GM03348 (cell line): ENCODE results near the gene PVALB.
A peak's percentile ranks its signal among the peaks of the same experiment; 100 is the strongest.

ENCODE experiments used
- DNase-seq: peaks from one replicate; pipeline ENCODE4 v3.0.0; 2012; ENCODE audit warnings: low spot score

Gene PVALB, protein sequence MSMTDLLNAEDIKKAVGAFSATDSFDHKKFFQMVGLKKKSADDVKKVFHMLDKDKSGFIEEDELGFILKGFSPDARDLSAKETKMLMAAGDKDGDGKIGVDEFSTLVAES

DNA sequence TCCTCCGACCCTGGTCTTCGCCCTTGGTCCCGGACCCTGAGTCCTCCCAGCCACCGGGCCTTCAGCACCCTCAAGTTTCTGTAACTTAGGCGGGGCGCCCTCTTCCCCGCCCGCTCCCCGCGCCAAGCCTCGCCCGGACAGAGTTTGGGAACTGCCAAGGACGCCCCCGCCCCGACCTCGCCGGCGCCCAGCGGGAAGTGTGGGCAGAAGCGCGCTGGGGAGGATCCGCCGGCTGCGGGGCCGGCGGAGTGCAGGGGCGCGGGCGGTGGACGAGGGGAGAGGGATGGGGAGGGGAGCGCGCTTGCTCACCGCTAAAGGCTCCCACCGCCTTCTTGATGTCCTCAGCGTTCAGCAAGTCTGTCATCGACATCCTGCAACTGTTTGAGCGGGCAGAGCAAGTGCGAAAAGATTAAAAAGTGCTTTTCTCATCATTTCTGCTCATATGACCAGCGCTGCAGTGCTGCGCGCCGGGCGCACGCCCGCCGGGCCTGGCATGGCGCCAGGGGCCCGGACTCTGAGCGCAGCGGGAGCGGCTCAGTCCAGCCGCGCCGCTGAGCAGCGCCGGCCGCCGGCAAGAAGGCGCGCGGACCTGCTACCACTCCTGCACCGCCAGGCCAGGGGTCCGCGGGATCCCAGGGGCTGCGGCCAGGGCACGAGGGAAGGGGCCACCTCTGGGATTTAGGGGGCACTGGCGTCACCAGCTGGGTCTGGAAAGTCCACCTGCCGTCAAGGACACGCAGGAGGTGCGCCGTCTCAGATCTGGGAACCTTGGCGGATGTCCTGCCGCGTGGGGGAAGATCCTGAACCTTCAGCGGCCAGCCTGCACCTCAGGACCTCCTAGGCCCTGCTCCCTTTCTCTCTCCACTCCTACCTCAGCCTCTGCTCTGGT is at the start of gene PVALB:
PVALB (minus strand) TSS at position 400 of the 889 bp plus-strand sequence; CDS start at position 370, 30 bp downstream.
- DNase-seq, result peak; percentile 62

DNA sequence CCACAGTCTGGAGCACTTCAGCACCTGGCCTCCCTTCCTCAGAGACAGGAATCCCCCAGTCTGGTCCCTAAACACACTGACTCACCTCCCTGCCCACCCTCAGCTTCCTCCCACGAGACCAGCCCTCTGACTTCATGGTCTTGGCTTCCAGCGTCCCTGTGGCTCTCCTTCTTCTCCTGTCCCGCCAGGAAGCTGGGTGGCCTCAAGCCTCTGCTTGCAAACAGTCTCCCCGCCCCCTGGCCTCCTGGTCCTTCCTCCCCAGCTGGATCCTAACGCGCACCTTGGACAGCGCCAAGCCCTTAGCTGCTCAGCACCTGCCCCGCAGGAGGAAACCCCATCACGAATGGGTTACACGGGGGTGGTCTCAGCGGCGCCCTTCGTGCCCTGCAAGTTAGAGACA is 48.5 kb upstream of the PVALB start:
- DNase-seq, result peak; percentile 26

DNA sequence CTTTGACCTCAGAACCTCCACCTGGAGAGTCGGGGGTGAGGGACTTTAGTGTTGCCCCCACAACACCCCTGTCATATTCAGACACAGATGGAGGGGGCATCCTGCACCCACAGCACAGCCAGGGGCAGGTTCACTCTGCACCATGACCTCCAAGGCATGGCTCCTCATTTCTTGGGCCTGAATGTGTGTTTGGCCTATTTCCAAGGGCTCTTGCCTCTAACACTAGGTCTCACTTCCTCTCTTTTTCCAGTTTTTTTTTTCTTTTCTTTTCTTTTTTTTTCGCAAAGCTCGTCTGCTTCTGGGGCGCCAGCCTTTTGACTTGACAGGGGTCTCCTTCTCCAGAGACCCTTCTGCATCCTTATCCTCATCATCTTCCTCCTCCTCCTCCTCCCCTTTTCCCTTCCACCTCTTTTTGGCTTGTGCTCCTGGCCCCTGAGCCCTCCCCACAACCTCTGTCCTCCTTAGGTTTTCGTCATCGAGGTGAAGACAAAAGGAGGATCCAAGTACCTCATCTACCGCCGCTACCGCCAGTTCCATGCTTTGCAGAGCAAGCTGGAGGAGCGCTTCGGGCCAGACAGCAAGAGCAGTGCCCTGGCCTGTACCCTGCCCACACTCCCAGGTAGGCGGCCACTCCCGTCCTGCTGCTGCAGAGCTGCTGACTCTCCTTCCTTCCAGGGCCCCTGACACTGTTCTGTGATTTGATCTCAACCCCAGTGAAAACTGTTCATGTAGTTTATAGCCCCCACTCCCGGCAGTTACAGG is 47.8 kb upstream of the PVALB start:
- no peak for DNase-seq

DNA sequence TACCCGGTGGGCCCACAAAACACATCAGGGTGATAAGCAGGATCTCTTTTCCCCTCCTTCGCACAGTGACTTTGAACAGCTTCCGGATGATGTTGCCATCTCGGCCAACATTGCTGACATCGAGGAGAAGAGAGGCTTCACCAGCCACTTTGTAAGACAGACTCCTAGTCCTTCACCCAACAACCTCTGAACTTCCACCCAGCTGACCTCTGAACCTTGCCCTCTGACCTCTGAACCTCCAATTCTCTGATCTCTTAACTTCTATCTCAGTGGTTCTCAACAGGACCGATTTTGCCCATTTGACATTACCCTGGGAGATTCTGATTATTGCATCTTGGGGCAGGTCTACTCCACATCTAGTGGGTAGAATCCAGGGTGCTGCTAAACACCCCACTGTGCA is 47.1 kb upstream of the PVALB start:
- no peak for DNase-seq

DNA sequence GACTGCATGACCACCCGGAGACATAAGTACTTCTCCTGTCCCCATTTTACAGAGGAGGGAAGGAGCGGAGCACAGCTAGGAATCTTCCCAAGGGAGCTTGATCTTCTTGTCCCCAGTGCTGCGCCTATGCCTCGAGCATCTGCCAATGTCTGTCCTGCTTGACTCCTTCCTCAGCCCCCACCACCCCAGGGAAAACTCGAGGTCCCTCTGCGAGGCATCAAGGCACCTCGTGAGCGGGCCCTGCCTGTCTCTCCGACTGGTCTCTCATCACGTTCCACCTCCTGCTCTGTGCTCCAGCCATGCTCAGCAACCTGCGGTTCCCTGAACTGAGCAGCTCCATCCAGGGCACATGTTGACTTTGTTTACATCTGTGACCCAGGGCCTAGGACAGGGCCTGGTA is 46.4 kb upstream of the PVALB start:
- DNase-seq, result no peak

DNA sequence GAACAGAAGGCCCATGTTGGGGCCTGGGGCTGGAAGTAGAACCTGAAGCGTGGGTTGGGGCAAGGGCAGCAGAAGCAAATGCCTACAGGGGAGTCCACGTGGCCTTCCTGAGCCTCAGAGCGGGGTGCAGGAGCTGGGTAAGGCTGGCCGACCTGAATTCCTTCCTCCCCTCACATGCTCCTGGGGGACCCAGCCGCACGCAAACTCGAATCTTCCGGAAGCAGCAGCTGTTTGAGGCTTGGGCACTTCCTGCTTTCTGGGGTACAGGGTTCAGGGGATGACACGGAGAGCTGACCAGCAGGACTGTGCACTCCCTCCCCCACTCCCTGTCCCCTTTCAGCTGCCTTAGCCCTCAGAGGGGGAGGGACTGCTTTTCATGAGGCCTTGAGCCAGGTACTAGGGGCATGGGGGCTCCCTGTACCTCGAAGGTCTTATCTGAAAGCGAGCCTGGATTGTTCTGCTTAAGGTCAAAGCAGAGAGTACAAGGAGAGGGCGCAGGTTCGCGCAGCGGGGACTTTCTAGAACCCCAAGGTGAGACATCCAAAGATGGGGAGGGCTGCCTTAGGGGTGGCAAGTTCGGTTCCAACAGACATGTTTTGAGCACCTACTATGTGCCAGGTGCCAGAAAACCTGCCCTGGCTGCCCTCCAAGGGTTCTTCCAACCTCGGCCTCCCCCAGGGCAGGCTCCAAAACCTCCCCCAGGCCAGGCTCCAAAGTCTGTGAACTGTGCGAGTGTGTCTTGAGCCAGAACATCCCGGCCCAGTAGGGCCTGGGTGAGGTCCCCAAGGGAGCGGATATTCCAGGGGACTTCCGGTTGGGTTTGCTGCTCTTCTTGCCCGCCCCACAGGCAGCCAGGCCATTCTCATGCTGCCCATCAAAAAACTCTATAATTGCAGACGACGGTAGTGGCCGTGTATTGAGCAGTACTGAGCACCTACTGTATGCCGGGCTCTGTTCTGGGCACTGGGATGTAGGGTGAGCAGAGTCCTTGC is 45.7 kb upstream of the PVALB start:
- DNase-seq, result no peak

DNA sequence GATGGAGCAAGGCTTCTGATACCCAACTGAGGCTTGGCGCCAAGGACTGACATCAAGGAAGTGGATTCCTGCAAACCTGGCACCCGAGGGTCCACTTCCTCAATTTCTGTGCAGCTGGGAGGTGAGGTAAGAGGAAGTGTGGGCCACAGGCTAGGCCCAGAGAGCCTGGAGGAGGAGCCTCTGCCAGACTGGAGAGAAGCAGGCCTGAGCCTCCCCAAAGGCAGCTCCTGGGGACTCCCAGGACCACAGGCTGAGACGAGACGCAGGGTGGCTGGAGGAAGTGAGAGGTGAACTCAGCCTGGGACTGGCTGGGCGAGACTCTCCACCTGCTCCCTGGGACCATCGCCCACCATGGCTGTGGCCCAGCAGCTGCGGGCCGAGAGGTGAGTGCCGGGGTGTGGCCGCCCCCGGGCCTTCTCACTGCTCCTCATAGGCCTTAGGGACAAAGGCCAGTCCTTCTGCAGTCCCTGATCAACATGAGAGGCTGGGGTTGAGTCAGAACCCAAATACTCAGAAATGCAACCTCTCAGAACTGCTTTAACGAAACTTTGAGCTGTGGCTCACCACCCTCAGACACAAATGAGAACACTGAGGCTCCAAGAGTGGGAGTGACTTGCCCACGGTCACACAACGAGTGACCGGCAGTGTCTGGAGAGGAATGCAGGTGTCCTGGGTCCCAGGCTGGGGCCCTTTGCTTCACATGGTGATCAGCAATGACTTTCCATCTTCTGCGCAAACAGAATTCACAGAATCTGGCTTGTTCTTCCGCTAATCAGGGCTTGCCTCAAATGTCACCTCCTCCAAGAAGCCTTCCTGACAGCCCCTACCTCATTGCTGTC is 44.2 kb upstream of the PVALB start, which contains the start of gene NCF4:
NCF4 (plus strand) TSS at position 186 of the 839 bp plus-strand sequence; CDS start at position 352, 166 bp downstream.
- DNase-seq, result no peak

DNA sequence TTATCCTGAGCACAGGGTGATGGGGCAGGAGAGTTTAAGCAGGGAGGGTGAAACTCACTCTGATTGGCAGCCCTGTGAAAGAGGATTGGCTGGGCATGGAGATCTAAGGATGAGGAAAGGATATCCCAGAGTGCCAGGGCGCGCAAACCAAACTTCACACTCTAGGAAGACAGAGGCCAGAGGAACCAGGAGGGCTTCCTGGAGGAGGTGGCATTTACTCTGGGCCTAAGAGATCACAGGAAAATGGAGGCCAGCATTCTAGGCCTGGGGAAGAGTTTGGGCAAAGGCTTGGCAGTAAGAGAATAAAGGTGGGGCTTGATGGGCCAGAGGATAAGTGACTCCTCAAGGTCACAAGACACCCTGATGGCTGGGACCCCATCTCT is 43.6 kb upstream of the PVALB start:
- no peak for DNase-seq

DNA sequence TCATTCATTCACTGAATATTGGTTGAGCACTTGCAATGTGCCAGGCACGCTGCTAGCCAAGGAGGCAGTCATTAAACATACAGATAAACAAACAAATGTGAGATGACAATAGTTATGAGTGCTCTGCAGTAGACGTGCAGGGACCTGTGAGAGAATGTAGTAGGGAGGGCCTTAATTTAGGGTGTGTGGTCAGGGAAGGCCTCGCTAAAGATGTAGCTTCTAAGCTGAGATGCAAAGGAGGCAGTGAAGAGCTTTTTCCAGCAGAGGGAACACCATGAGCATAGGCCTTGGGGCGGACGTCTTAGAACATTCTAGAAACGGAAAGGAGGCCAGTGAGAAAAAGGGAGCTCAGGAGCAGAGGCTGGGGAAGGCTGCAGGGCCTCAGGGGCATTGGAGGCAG is 43.2 kb upstream of the PVALB start:
- DNase-seq, result no peak

DNA sequence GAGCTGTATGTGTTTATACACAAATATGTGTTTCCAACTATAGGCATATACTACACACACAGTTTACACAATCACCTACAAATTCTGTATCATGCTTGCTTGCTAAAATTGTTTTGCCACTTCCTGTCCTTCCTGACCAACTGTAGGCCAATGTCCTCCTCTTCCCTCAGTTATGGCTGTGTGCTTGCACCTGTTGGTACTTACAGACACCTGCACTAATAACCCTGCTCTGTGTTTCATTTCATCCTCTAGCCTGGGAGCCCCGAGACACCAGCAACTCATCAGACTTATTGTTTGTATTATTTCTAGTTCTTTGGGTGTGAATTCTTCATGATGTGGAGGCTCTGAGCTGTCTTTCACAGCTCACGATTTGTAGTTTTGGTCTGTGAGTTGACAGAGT is 42.1 kb upstream of the PVALB start:
- DNase-seq, result no peak

DNA sequence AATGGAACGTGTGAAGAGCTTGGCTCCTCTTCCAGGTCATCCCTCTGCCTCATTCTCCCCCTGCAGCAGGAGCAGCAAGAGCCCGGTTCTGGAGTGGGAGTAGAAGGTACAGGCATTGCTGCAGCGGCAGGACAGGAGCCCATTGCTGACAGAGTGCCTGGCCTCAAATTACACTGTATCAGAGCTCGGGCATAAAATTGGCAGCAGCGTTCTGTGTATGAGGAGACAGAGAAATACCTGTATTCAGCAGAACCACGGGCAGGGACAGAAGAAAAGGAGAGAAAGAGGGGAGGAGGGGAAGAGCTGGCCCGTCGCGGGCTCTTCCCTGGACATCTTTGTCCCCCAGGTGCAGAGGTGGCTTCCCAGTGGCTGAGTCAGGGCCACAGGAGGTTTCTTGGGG is 41.3 kb upstream of the PVALB start:
- DNase-seq, result no peak

DNA sequence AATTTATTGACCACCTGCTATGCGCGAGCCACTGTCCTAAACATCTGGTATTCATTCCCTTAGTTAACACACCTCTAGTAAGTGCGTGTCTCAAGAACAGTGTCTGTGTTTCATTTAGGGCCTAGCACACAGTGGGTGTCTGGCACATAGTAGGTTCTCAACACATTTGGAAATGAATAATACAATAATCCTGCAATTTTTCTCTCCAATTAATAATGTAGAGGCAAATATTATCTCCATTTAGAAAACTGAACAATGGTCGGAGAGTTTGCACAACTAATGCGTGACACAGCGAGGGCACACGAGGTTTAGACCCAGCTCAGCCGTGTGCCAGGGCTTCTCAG is 39.9 kb upstream of the PVALB start:
- DNase-seq, result no peak

DNA sequence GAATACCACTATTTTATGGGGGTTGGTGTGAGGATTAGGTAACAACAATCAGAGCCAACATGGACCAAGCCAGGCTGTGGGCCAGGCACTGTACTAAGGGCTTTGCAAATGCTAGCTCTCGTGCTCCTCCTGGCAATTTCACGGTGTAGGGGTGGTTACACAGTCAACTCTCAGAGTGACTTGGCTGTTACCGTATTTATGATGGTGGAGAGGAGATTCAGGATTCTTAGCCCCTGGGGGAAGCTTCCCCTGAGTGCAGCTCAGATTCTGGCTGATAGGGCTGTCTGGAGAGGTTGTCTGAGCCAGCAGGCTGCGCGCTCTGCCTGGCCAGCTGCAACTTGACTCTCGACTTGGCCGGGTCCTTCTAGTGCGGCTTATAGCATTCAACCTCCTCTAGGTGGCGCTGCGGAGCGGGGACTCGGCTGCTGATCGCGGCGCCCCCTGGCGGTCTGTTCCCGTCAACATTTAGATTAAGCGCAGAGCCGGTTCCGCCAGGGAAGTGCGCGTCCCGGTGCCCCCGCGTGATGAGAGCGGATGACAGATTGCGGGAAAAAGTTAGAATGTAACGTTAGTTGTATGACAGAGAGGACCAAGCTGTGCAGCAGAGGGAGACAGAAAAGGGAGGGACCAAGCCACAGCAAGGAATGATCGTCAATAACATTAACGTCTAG is 39.4 kb upstream of the PVALB start:
- DNase-seq, result peak; percentile 94

DNA sequence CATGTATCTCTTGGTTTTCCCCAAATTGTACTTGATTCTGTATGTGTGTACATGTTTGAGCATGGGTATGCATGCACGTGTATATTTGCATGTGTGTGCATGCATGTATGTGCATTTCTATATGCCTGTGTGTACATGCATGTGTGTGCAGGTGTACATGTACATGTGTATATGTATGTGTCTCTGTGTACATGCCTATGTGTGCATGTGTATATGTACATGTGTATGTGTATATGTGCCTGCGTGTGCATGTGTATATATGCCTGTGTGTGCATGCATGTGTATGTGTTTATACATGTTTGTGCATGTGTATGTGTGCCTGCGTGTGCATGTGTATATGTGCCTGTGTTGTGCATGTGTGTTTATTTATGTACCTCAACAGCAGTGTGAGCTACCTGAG is 38.6 kb upstream of the PVALB start:
- DNase-seq, result no peak

DNA sequence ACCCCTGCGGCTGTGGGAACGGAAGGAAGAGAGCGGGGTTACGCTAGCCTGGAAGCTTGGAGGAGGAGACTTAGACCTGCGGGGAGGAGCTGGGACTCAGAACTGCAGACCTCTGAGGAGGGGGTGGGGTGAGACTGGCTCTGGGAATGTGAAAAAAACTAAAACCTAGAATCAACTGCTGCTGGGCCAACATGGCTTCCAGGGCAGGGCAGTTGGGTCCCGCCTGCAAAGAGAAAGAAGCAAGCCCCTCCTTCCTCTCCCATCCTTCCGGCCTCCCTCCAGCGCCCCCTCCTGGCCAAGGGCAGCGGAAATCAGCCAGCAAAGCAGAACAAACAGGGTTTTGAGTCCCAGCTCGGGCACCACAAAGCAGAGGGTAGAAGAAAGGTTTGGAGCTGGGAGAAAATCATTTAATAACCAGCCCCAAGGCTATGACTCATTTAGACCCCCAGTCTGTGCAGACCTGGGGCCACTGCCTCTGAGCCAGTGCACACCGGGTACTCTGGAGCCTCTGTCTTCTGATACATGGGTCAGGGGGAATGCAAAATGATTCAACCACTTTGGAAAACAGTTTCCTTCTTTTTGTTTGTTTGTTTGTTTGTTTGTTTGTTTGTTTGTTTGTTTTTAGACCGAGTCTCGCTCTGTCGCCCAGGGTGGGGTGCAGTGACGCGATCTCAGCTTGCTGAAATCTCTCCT is 36.7 kb upstream of the PVALB start:
- peak; percentile 66 for DNase-seq

DNA sequence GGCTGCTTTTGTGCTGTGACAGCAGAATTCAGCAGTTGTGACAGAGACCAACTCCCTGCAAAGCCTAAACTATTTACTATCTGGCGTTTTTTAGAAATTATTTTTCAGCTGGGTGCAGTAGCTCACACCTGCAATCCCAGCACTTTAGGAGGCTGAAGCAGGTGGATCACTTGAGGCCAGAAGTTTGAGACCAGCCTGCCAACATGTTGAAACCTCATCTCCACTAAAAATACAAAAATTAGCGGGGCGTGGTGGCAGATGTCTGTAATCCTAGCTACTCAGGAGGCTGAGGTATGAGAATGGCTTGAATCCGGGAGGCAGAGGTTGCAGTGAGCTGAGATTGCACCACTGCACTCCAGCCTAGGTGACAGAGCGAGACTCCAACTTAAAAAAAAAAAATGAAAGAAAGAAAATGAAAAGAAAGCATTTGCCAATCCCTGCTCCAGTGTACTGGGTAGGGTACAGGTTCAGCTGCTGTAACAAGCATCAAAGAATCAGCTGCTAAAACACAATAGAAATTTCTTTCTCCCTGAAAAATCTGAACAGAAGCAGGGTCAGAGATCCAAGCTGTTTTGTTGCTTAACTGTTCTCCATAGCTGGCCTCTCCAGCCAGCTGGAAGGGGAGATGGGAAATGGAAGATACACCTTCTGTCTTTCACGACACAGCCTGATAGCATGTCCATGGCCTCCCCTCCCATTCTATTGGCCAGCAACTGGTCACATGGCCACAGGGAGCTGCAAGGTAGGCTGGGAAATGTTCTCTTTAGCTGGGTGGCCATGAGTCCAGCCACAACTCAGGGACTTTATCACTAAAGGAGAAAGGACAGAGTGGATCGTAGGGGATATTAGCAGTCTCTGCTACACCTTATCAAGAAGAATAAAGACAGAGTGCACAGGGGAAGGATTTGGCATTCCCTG is 35.5 kb upstream of the PVALB start:
- DNase-seq, result no peak

DNA sequence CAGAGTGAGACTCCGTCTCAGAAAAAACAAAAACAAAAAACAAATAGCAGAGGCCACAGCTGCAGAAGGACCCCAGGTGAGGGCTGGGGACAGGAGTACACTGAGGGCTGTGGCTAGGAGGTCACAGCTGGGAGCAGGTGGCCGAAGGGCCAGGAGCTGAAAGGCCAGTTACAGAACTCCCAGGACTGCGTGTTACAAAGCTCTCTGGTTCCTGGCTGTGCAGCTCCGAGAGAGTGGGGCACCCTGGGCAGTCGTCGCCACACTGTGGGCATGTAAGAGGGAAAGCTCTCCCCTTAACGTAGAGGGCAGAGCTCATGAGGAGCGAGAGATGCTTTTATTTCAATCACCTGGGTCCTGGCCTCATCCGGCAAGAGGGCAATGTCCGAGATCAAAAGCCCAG is 33.8 kb upstream of the PVALB start:
- DNase-seq, result no peak

DNA sequence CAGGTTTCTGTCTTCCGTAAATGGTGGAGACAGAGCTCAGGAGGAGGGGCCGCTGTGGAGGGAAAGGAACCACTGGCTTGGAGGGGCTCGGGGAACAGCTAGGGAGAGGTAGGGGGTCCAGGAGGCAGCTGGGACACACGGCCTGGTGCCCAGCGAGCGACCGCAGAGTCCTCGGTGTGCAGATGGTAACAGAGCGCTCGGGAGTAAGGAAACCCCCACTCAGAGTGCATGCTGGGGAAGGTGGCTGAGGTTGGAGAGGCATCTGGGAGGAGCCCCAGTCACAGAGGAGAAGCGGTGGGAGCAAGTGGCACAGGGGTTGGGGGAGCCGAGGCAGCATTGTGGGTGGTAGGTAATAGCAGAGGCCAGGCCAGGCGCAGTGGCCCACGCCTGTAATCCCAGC is 33.2 kb upstream of the PVALB start:
- DNase-seq, result no peak

DNA sequence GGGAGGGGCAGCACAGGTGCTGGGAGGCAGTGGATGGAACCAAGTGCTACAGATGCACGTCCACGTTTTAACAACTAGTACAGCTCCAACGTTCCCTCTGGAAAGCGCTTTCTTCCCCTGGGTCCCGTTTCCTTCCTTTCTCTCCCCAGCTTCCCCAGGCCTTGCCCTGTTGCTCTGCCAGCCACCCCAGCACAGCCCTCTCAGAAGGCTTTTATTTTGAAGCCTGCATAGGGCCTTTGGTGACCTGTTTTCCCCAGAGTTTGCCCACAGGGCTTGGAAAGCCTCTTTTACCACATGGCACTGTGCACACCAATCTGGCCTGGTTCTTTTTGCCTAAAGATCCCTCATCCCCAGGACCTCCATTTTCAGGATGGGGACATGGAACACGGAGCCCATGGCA is 30.1 kb upstream of the PVALB start:
- DNase-seq, result no peak
